Measurements from ENCODE around the gene GGNBP2.

The GGNBP2 gene

GRCh38 chr17:36629970-36630502 lies 85.3 kb downstream of the GGNBP2 start:
- DNase-seq (ENCODE audit: low read depth in 2 of 2), result no peak

- DNase-seq (ENCODE audit: low read depth in 2 of 2), result no peak
Observed at GRCh38 chr17:36631022-36631421, 86.3 kb downstream of the GGNBP2 start.

GRCh38 chr17:36632916-36633771 lies 88.4 kb downstream of the GGNBP2 start:
- no peak for DNase-seq (ENCODE audit: low read depth in 2 of 2)

All from fibroblast of skin of left quadriceps (primary cell).